ENCODE measurements around the gene ILF3.
"Not testable (repeated sequence)": the region's sequence is repeated elsewhere in the genome, so short reads cannot be mapped to it uniquely, and the experiment has no call there.

The ILF3 gene

DNA sequence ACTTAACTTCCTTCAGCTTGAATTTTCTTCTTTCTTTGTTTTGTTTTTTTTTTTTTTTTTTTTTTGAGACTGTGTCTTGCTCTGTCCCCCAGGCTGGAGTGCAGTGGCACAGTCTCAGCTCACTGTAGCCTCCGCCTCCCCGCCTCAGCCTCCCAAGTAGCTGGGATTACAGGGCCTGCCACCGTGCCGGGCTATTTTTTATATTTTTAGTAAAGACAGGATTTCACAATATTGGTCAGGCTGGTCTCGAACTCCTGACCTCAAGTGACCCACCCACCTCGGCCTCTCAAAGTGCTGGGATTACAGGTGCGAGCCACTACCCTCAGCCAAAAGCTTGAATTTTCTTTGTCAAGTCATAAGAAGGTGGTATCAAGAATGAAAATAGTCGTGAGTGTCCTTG lies 21.1 kb downstream of the ILF3 start:
- DNase-seq (ENCODE audit: low read depth), result not testable (repeated sequence)

DNA sequence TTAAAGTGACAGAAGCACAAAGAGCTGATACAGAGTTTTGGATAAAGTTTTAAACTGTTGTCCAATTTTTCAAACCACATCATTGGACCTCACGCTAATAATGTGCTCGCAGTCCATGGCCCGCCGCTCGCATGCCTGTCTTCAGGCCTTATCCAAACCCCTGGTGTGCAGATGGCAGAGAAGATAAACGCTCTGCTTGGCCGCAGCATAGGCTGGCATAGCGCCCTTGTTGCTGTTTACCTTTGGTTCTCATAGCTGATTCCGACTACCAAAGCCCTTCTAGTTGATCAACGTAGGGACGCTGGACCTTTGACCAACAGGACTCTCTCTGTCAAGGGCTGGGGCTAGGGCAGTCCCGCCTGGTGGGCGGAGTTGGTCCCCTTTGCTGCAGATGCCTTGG lies 23.6 kb downstream of the ILF3 start:
- DNase-seq (ENCODE audit: low read depth), result no peak

- no peak for DNase-seq (ENCODE audit: low read depth)
Observed at GRCh38 chr19:10678813-10679212, 24.7 kb downstream of the ILF3 start.

- DNase-seq (ENCODE audit: low read depth), result no peak
Observed at GRCh38 chr19:10679743-10680142, 25.6 kb downstream of the ILF3 start.

GRCh38 chr19:10680545-10681135 lies 26.5 kb downstream of the ILF3 start:
- no peak for DNase-seq (ENCODE audit: low read depth)

- DNase-seq (ENCODE audit: low read depth), result no peak
Observed at GRCh38 chr19:10681658-10682057, 27.5 kb downstream of the ILF3 start.

- DNase-seq (ENCODE audit: low read depth), result no peak
Observed at GRCh38 chr19:10682397-10683063, 28.4 kb downstream of the ILF3 start.

DNA sequence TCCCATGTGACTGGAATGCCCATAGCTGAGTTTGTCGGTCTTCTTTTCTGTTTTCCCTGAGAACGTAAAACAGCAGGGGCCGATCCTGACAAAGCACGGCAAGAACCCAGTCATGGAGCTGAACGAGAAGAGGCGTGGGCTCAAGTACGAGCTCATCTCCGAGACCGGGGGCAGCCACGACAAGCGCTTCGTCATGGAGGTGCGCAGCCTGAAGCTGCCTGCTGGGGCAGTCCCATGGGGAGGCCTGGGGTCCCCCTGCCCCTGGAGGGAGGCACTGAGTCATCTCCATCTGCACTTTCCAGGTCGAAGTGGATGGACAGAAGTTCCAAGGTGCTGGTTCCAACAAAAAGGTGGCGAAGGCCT lies 28.9 kb downstream of the ILF3 start:
- DNase-seq (ENCODE audit: low read depth), result no peak

- DNase-seq (ENCODE audit: low read depth), result no peak
Observed at GRCh38 chr19:10683582-10683981, 29.4 kb downstream of the ILF3 start.

DNA sequence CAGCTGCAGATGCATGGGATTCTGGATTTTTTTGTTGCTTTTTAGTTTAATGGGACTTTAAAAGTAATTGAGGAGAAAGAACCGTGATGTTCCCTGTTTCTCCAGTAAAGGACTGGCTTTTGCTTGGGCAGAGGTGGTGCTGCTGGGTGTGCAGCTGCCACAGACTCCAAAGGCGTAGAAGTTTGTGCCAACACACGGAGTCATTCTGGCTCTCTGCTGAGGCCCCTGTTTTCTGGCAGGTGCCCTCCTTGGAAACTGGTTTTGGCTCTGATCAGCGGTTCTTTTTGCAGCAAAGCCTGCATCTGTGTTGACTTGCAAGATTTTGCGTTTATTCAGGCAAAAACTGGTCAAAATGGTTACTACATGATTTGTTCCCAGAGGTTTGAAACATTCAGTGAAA lies 31.1 kb downstream of the ILF3 start:
- DNase-seq (ENCODE audit: low read depth), result no peak

DNA sequence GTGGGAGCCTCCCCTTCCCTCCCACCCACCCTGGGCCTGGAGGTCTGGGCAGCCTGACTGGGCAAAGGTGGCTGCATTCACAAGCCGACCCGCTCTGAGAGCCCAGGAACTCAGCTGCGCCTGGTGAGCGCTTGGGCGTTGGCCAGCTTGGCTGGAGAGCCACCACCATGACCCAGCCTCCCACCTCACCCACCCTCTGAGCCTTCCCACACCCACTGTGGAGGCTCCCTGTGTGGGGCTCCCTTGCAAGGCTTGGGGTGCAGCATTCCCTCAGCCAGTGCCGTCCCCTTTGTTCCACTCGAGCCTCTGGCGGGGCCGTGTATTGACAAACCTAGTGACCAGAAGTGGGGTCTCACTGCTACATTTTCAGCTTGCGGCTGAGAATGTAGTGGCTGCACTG lies 32.0 kb downstream of the ILF3 start:
- DNase-seq (ENCODE audit: low read depth), result no peak

- no peak for DNase-seq (ENCODE audit: low read depth)
Observed at GRCh38 chr19:10686661-10687517, 32.7 kb downstream of the ILF3 start.

DNA sequence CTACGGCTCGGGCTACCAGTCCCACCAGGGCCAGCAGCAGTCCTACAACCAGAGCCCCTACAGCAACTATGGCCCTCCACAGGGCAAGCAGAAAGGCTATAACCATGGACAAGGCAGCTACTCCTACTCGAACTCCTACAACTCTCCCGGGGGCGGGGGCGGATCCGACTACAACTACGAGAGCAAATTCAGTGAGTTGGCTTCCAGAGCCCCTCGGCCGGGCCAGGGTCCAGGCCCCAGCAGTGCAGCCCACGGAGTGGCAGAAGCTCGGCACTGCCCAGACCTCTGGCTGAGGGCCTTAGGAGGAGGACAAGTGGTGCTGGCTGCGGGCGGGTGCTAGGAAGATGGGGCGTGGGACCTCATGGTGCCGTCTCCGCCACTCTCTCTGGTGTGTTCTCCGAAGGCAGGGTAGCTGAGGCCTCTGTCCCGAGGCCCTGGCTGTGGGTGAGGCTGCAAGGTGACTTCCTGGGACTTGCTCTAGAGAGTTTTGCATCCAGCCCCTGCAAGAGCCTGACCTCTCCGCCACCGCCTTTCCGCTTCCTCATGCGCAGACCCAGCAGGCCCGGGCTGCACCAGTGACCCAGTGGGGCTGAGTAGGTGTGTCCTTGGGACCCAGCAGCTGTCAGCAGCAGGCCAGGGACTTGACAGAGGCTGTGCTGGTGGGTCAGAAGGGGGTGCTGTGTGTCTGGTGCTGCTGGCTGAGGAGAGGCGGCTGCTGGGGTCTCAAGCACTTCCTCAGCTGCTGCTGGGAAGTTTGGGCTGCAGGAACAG lies 33.6 kb downstream of the ILF3 start:
- DNase-seq (ENCODE audit: low read depth), result no peak

GRCh38 chr19:10688545-10689280 lies 34.6 kb downstream of the ILF3 start:
- DNase-seq (ENCODE audit: low read depth), result no peak

GRCh38 chr19:10690341-10690781 lies 36.2 kb downstream of the ILF3 start:
- no peak for DNase-seq (ENCODE audit: low read depth)

GRCh38 chr19:10691178-10691881 lies 37.2 kb downstream of the ILF3 start:
- no peak for DNase-seq (ENCODE audit: low read depth)

- DNase-seq (ENCODE audit: low read depth), result no peak
Observed at GRCh38 chr19:10691883-10692282, 37.7 kb downstream of the ILF3 start.

- DNase-seq (ENCODE audit: low read depth), result no peak
Observed at GRCh38 chr19:10692673-10693264, 38.6 kb downstream of the ILF3 start.

- no peak for DNase-seq (ENCODE audit: low read depth)
Observed at GRCh38 chr19:10694706-10695307, 40.7 kb downstream of the ILF3 start.

All from stimulated activated CD8-positive, alpha-beta memory T cell treated with anti-CD3 and anti-CD28 coated beads, Interleukin-7, amount 100 ng/mL, for 24 hours (primary cell).